HL-60/S4 treated with retinoic acid at 250 ng/mL for 4 days and 3 days (cell line): Measurements from ENCODE around the gene RTN4RL2.

Experiments
- in situ Hi-C: fragments of 300-500 bp; cut with MboI; formaldehyde crosslinking; loops from 2 replicates; pipeline ENCODE4 v1.7.0; 2022; ENCODE audit warnings: low sequenced_read_pairs

RTN4RL2 gene

GRCh38 chr11:57479021-57479663, 18.8 kb downstream of the RTN4RL2 start:
- in situ Hi-C loops = no loop called here

- in situ Hi-C loops = no loop called here
These were observed 19.6 kb downstream of the RTN4RL2 start for GRCh38 chr11:57479911-57480310.

- in situ Hi-C loops = no loop called here
These were observed 20.2 kb downstream of the RTN4RL2 start for GRCh38 chr11:57480409-57481137.

GRCh38 chr11:57481315-57481714, 21.0 kb downstream of the RTN4RL2 start:
- in situ Hi-C loops = no loop called here

- in situ Hi-C loops = no loop called here
These were observed 21.8 kb downstream of the RTN4RL2 start for GRCh38 chr11:57481915-57482781.

- in situ Hi-C loops = no loop called here
These were observed 22.6 kb downstream of the RTN4RL2 start for GRCh38 chr11:57482782-57483561.

- in situ Hi-C loops = no loop called here
These were observed 23.2 kb downstream of the RTN4RL2 start for GRCh38 chr11:57483562-57483918.

- in situ Hi-C loops = no loop called here
These were observed 23.9 kb downstream of the RTN4RL2 start for GRCh38 chr11:57484141-57484710.

- in situ Hi-C loops = no loop called here
These were observed 25.1 kb downstream of the RTN4RL2 start for GRCh38 chr11:57485217-57485990.

GRCh38 chr11:57487021-57487778, 26.9 kb downstream of the RTN4RL2 start:
- in situ Hi-C loops = no loop called here

GRCh38 chr11:57487920-57488659, 27.8 kb downstream of the RTN4RL2 start:
- in situ Hi-C loops = no loop called here

- in situ Hi-C loops = no loop called here
These were observed 30.3 kb downstream of the RTN4RL2 start for GRCh38 chr11:57490456-57491248.

GRCh38 chr11:57491371-57492061, 31.2 kb downstream of the RTN4RL2 start:
- in situ Hi-C loops = no loop called here

- in situ Hi-C loops = no loop called here
These were observed 33.5 kb downstream of the RTN4RL2 start for GRCh38 chr11:57493507-57494503.

- in situ Hi-C loops = no loop called here
These were observed 35.9 kb downstream of the RTN4RL2 start for GRCh38 chr11:57496109-57496820.
